ENCODE measurements around the gene DAB2. TPM values are rescaled to one million over a fixed set of nuclear protein-coding genes. Genes with fewer than 3 reads are reported as not detected.

The DAB2 gene
- total and polyA plus RNA-seq, 2 donors (not counting 1 experiment from before 2014, with no cell fraction given) = 0.03 to 0.47 TPM

GRCh38 chr5:39461007-39461682, 36.4 kb upstream of the DAB2 start:
- Mint-ChIP-seq H3K4me1 (peaks cover 20% of the 10 kb centered on the region), H3K27ac (peak overlapping the region; percentile 26), H3K4me3 (peak overlapping the region; percentile 2), H3K9me3 (ENCODE audit: insufficient read depth) (no peaks in the 10 kb centered on the region), H3K27me3 (peaks cover 13% of the 10 kb centered on the region)
- H3K4me1 ChIP-seq (ENCODE audit: control insufficient read depth in 2 of 2, insufficient read depth in 2 of 2, low read length in 2 of 2) = peaks cover 18 to 20% of the 10 kb centered on the region in 2 donors
- peak overlapping the region in 1 of 2 donors; percentile 62 for H3K27ac ChIP-seq (ENCODE audit: low read length in 2 of 2)
- no peak for TF ChIP-seq EZH2 (IDR thresholded peaks at IDR 0.05; ENCODE audit: borderline replicate concordance, insufficient read depth, low read depth, low read length, poor library complexity, severe bottlenecking)
- no peak for TF ChIP-seq CTCF (IDR thresholded peaks at IDR 0.05)
- intact Hi-C loops (cut with micrococcal nuclease) = no loop called here
- no peak overlapping the region for H2AFZ ChIP-seq (ENCODE audit: insufficient read depth, low read depth, low read length, poor library complexity, severe bottlenecking)
- H3K9ac ChIP-seq (ENCODE audit: low read length) = peak overlapping the region; percentile 2
- H3K27me3 ChIP-seq (replicated peaks in 1 of 4; ENCODE audit: control extremely low read depth in 1 of 4, control insufficient read depth in 3 of 4, insufficient read depth in 4 of 4, low read length in 3 of 4) = no peaks in the 10 kb centered on the region
- POLR2A ChIA-PET = no interaction called here
- DNase-seq (peak; percentile 65), ATAC-seq (ENCODE audit: low read depth) (peak; percentile 83)
- CTCF ChIA-PET = interaction anchor here (1.1 kb wide), 1 partner anchor 83 kb away, joined by 3 read pairs; no protein-coding TSS in a partner anchor
- WGBS (ENCODE audit: insufficient coverage) = 0% methylated on average over 1 of the region's 5 CpGs
- H4K20me1 ChIP-seq (ENCODE audit: control insufficient read depth, insufficient read depth, low read length, poor library complexity, severe bottlenecking) = no peaks in the 10 kb centered on the region
- no peaks in the 10 kb centered on the region for H3K79me2 ChIP-seq (ENCODE audit: control insufficient read depth, insufficient read depth, low read length)
- H3K36me3 ChIP-seq (replicated peaks in 1 of 2; ENCODE audit: control extremely low read depth in 1 of 2, control insufficient read depth in 1 of 2, extremely low read depth in 1 of 2, insufficient read depth in 2 of 2, low read length in 1 of 2) = no peaks in the 10 kb centered on the region
- peak overlapping the region; percentile 54 for H3K4me2 ChIP-seq (replicated peaks; ENCODE audit: low read depth, low read length, poor library complexity, severe bottlenecking)
- no peak overlapping the region for H3K4me3 ChIP-seq (ENCODE audit: control extremely low read depth in 1 of 5, extremely low read depth in 1 of 5, insufficient read depth in 1 of 5, low read depth in 2 of 5, low read length in 4 of 5)
- H3K9me3 ChIP-seq (ENCODE audit: control extremely low read depth in 1 of 3, control insufficient read depth in 2 of 3, insufficient read depth in 1 of 3, low read length in 2 of 3) = no peaks in the 10 kb centered on the region

- H3K9me3 Mint-ChIP-seq (ENCODE audit: insufficient read depth) = no peaks in the 10 kb centered on the region
- Histone ChIP-seq H3K36me3 (replicated peaks in 1 of 2; ENCODE audit: control extremely low read depth in 1 of 2, control insufficient read depth in 1 of 2, extremely low read depth in 1 of 2, insufficient read depth in 2 of 2, low read length in 1 of 2) (no peaks in the 10 kb centered on the region), H3K27ac (ENCODE audit: low read length in 2 of 2) (no peak overlapping the region), H3K9me3 (ENCODE audit: control extremely low read depth in 1 of 3, control insufficient read depth in 2 of 3, insufficient read depth in 1 of 3, low read length in 2 of 3) (no peaks in the 10 kb centered on the region), H3K79me2 (ENCODE audit: control insufficient read depth, insufficient read depth, low read length) (no peaks in the 10 kb centered on the region), H3K4me3 (ENCODE audit: control extremely low read depth in 1 of 5, extremely low read depth in 1 of 5, insufficient read depth in 1 of 5, low read depth in 2 of 5, low read length in 4 of 5) (no peak overlapping the region), H3K4me1 (ENCODE audit: control insufficient read depth in 2 of 2, insufficient read depth in 2 of 2, low read length in 2 of 2) (peaks cover 26 to 27% of the 10 kb centered on the region in 2 donors), H4K20me1 (ENCODE audit: control insufficient read depth, insufficient read depth, low read length, poor library complexity, severe bottlenecking) (no peaks in the 10 kb centered on the region), H3K27me3 (replicated peaks in 1 of 4; ENCODE audit: control extremely low read depth in 1 of 4, control insufficient read depth in 3 of 4, insufficient read depth in 4 of 4, low read length in 3 of 4) (no peaks in the 10 kb centered on the region), H3K4me2 (replicated peaks; ENCODE audit: low read depth, low read length, poor library complexity, severe bottlenecking) (no peak overlapping the region), H2AFZ (ENCODE audit: insufficient read depth, low read depth, low read length, poor library complexity, severe bottlenecking) (no peak overlapping the region), H3K9ac (ENCODE audit: low read length) (no peak overlapping the region)
- H3K4me3 Mint-ChIP-seq = no peak overlapping the region
- intact Hi-C loops (cut with micrococcal nuclease) = no loop called here
- ATAC-seq (ENCODE audit: low read depth) (no peak), DNase-seq (no peak)
- H3K4me1 Mint-ChIP-seq = peaks cover 28% of the 10 kb centered on the region
- no peak overlapping the region for H3K27ac Mint-ChIP-seq
- CTCF ChIA-PET = interaction anchor here (1.1 kb wide), 1 partner anchor 85 kb away, joined by 3 read pairs; no protein-coding TSS in a partner anchor
- peaks cover 12% of the 10 kb centered on the region for H3K27me3 Mint-ChIP-seq
- TF ChIP-seq CTCF (IDR thresholded peaks at IDR 0.05) (no peak), EZH2 (IDR thresholded peaks at IDR 0.05; ENCODE audit: borderline replicate concordance, insufficient read depth, low read depth, low read length, poor library complexity, severe bottlenecking) (no peak)
- POLR2A ChIA-PET = no interaction called here
These were observed 35.1 kb upstream of the DAB2 start for GRCh38 chr5:39459907-39460306.
